Nephron progenitor cell (in vitro differentiated cells): ENCODE data around the gene ZNF652.
A peak's percentile ranks its signal among the peaks of the same experiment; 100 is the strongest.

Source experiments
- DNase-seq: peaks from one replicate; pipeline ENCODE4 v3.0.0; 2021
- H3K27ac Mint-ChIP-seq: 2 replicates; pipeline ENCODE4 v1.8.0; 2021; ENCODE audit warnings: mild to moderate bottlenecking, moderate library complexity, mixed read lengths
- H3K27me3 Mint-ChIP-seq: 2 replicates; pipeline ENCODE4 v1.8.0; 2021; ENCODE audit warnings: mild to moderate bottlenecking, low read depth, mixed read lengths; ENCODE audit not compliant: poor library complexity
- H3K36me3 Mint-ChIP-seq: 2 replicates; pipeline ENCODE4 v1.8.0; 2021; ENCODE audit warnings: low read depth, mixed read lengths
- H3K4me1 Mint-ChIP-seq: 2 replicates; pipeline ENCODE4 v1.8.0; 2021; ENCODE audit warnings: mixed read lengths
- H3K4me3 Mint-ChIP-seq: 2 replicates; pipeline ENCODE4 v1.8.0; 2021; ENCODE audit warnings: mild to moderate bottlenecking, moderate library complexity, mixed read lengths
- H3K9me3 Mint-ChIP-seq: 2 replicates; pipeline ENCODE4 v1.8.0; 2021; ENCODE audit warnings: mild to moderate bottlenecking, moderate library complexity, mixed read lengths
- CTCF ChIP-seq: fragments of 200-600 bp; sonication (generic); IDR thresholded peaks from 2 replicates; pipeline ENCODE4 v1.5.0; 2021; ENCODE audit warnings: antibody characterized with exemption

Gene ZNF652

GRCh38 chr17:49343273-49343672, 18.8 kb downstream of the ZNF652 start:
- Mint-ChIP-seq H3K27me3 (no peaks in the 10 kb centered on the region), H3K36me3 (peaks cover 14% of the 10 kb centered on the region), H3K4me1 (peaks cover 29% of the 10 kb centered on the region), H3K27ac (no peak overlapping the region), H3K4me3 (no peak overlapping the region), H3K9me3 (peaks cover 3% of the 10 kb centered on the region)
- TF ChIP-seq CTCF: no peak
- DNase-seq: no peak

- no peak for DNase-seq
- Mint-ChIP-seq H3K36me3 (peaks cover 10% of the 10 kb centered on the region), H3K27ac (no peak overlapping the region), H3K27me3 (no peaks in the 10 kb centered on the region), H3K9me3 (peaks cover 3% of the 10 kb centered on the region), H3K4me3 (no peak overlapping the region), H3K4me1 (peaks cover 34% of the 10 kb centered on the region)
- no peak for TF ChIP-seq CTCF
Measured at GRCh38 chr17:49342575-49342936, 19.5 kb downstream of the ZNF652 start.

GRCh38 chr17:49341356-49341755, 20.7 kb downstream of the ZNF652 start:
- no peak overlapping the region for H3K4me3 Mint-ChIP-seq
- peak; percentile 22 for DNase-seq
- peak overlapping the region; percentile 80 for H3K27ac Mint-ChIP-seq
- TF ChIP-seq CTCF: no peak
- peaks cover 3% of the 10 kb centered on the region for H3K9me3 Mint-ChIP-seq
- H3K4me1 Mint-ChIP-seq: peaks cover 34% of the 10 kb centered on the region
- peaks cover 10% of the 10 kb centered on the region for H3K36me3 Mint-ChIP-seq
- no peaks in the 10 kb centered on the region for H3K27me3 Mint-ChIP-seq

GRCh38 chr17:49339354-49339753, 22.7 kb downstream of the ZNF652 start:
- TF ChIP-seq CTCF: no peak
- no peaks in the 10 kb centered on the region for H3K9me3 Mint-ChIP-seq
- H3K27ac Mint-ChIP-seq: no peak overlapping the region
- peaks cover 4% of the 10 kb centered on the region for H3K36me3 Mint-ChIP-seq
- peaks cover 34% of the 10 kb centered on the region for H3K4me1 Mint-ChIP-seq
- no peak overlapping the region for H3K4me3 Mint-ChIP-seq
- H3K27me3 Mint-ChIP-seq: no peaks in the 10 kb centered on the region
- no peak for DNase-seq

GRCh38 chr17:49338883-49339282, 23.2 kb downstream of the ZNF652 start:
- Mint-ChIP-seq H3K27me3 (no peaks in the 10 kb centered on the region), H3K4me1 (peaks cover 34% of the 10 kb centered on the region), H3K36me3 (peaks cover 8% of the 10 kb centered on the region), H3K27ac (peak overlapping the region; percentile 47), H3K4me3 (no peak overlapping the region), H3K9me3 (no peaks in the 10 kb centered on the region)
- TF ChIP-seq CTCF: no peak
- DNase-seq: no peak

- Mint-ChIP-seq H3K27me3 (no peaks in the 10 kb centered on the region), H3K36me3 (peaks cover 7% of the 10 kb centered on the region), H3K9me3 (no peaks in the 10 kb centered on the region), H3K27ac (no peak overlapping the region), H3K4me3 (no peak overlapping the region), H3K4me1 (peaks cover 34% of the 10 kb centered on the region)
- TF ChIP-seq CTCF: no peak
- no peak for DNase-seq
Measured at GRCh38 chr17:49337884-49338283, 24.2 kb downstream of the ZNF652 start.
